Measurements from ENCODE around the gene SKP2.

GRCh38 chr5:36158144-36158543, 6.2 kb downstream of the SKP2 start:
- TF ChIP-seq FOXM1 (IDR thresholded peaks at IDR 0.05; ENCODE audit: borderline replicate concordance): no peak
- no peak for TF ChIP-seq SUZ12 (IDR thresholded peaks at IDR 0.05)
- TF ChIP-seq PKNOX1 (IDR thresholded peaks at IDR 0.05): no peak
- no peak for TF ChIP-seq TARDBP (IDR thresholded peaks at IDR 0.05)

Data from HEK293T (cell line).